DMS153 treated with DMSO at 0.1 percent for 48 hours (cell line): Measurements from ENCODE around the gene CRB3.
"Not testable (repeated sequence)": the region's sequence is repeated elsewhere in the genome, so short reads cannot be mapped to it uniquely, and the experiment has no call there.

Experiments
- DNase-seq: peaks from one replicate; lab custom pipeline; 2025; ENCODE audit not compliant: unreplicated experiment; lab: John Stamatoyannopoulos, UW

The CRB3 gene

GRCh38 chr19:6464070-6464873, at the start of gene CRB3:
CRB3 (plus strand) TSS chr19:6464271; CDS start chr19:6464702, 431 bp downstream.
- peak; percentile 61 for DNase-seq

GRCh38 chr19:6414793-6415590, 49.1 kb upstream of the CRB3 start:
- DNase-seq = no peak

- DNase-seq = no peak
Measured at GRCh38 chr19:6415591-6416190, 48.4 kb upstream of the CRB3 start.

- DNase-seq = no peak
Measured at GRCh38 chr19:6416658-6417405, 47.2 kb upstream of the CRB3 start.

- no peak for DNase-seq
Measured at GRCh38 chr19:6417713-6418561, 46.1 kb upstream of the CRB3 start.

GRCh38 chr19:6418562-6418932, 45.5 kb upstream of the CRB3 start:
- DNase-seq = no peak

GRCh38 chr19:6421075-6422014, 42.7 kb upstream of the CRB3 start:
- DNase-seq = no peak

- DNase-seq = no peak
Measured at GRCh38 chr19:6423499-6424194, 40.4 kb upstream of the CRB3 start.

GRCh38 chr19:6424195-6424938, 39.7 kb upstream of the CRB3 start, which contains the start of gene KHSRP:
KHSRP (minus strand) TSS chr19:6424811; CDS start chr19:6424701, 110 bp downstream.
- DNase-seq = no peak

GRCh38 chr19:6424939-6425731, 38.9 kb upstream of the CRB3 start:
- peak; percentile 100 for DNase-seq

GRCh38 chr19:6425732-6426620, 38.1 kb upstream of the CRB3 start:
- peak; percentile 18 for DNase-seq

GRCh38 chr19:6427131-6427530, 36.9 kb upstream of the CRB3 start:
- no peak for DNase-seq

GRCh38 chr19:6428692-6429418, 35.2 kb upstream of the CRB3 start:
- not testable (repeated sequence) for DNase-seq

GRCh38 chr19:6429419-6430221, 34.5 kb upstream of the CRB3 start:
- DNase-seq = no peak
